DMS153 (cell line): ENCODE results near the gene SLC10A7.

Experiments used
- DNase-seq: peaks from one replicate; lab custom pipeline; 2025; lab: John Stamatoyannopoulos, UW

SLC10A7 gene

GRCh38 chr4:146439437-146439836 is 82.3 kb downstream of the SLC10A7 start:
- no peak for DNase-seq

- no peak for DNase-seq
Measured at GRCh38 chr4:146437778-146438177, 84.0 kb downstream of the SLC10A7 start.

- no peak for DNase-seq
Measured at GRCh38 chr4:146436423-146437162, 85.1 kb downstream of the SLC10A7 start.

- DNase-seq, result no peak
Measured at GRCh38 chr4:146435962-146436361, 85.8 kb downstream of the SLC10A7 start.

GRCh38 chr4:146432065-146432464 is 89.7 kb downstream of the SLC10A7 start:
- no peak for DNase-seq

GRCh38 chr4:146428298-146428697 is 93.4 kb downstream of the SLC10A7 start:
- DNase-seq, result no peak

- no peak for DNase-seq
Measured at GRCh38 chr4:146417822-146418221, 103.9 kb downstream of the SLC10A7 start.

GRCh38 chr4:146415829-146416228 is 105.9 kb downstream of the SLC10A7 start:
- no peak for DNase-seq

- DNase-seq, result no peak
Measured at GRCh38 chr4:146407669-146408084, 114.1 kb downstream of the SLC10A7 start.

GRCh38 chr4:146407257-146407656 is 114.5 kb downstream of the SLC10A7 start:
- DNase-seq, result peak; percentile 17

GRCh38 chr4:146401274-146401673 is 120.5 kb downstream of the SLC10A7 start:
- no peak for DNase-seq

- DNase-seq, result no peak
Measured at GRCh38 chr4:146398896-146399445, 122.8 kb downstream of the SLC10A7 start.

GRCh38 chr4:146398404-146398803 is 123.3 kb downstream of the SLC10A7 start:
- no peak for DNase-seq

GRCh38 chr4:146389561-146389960 is 132.2 kb downstream of the SLC10A7 start:
- no peak for DNase-seq

- peak; percentile 5 for DNase-seq
Measured at GRCh38 chr4:146382194-146382593, 139.5 kb downstream of the SLC10A7 start.

GRCh38 chr4:146381263-146381872 is 140.4 kb downstream of the SLC10A7 start:
- DNase-seq, result no peak

- no peak for DNase-seq
Measured at GRCh38 chr4:146379744-146380143, 142.0 kb downstream of the SLC10A7 start.

GRCh38 chr4:146371812-146372211 is 149.9 kb downstream of the SLC10A7 start:
- no peak for DNase-seq

GRCh38 chr4:146370841-146371240 is 150.9 kb downstream of the SLC10A7 start:
- no peak for DNase-seq

- no peak for DNase-seq
Measured at GRCh38 chr4:146369446-146369845, 152.3 kb downstream of the SLC10A7 start.

GRCh38 chr4:146368209-146368608 is 153.5 kb downstream of the SLC10A7 start:
- DNase-seq, result no peak

GRCh38 chr4:146367347-146367746 is 154.4 kb downstream of the SLC10A7 start:
- no peak for DNase-seq

GRCh38 chr4:146359771-146360170 is 162.0 kb downstream of the SLC10A7 start:
- DNase-seq, result no peak
